Activated naive CD8-positive, alpha-beta T cell treated with anti-CD3 and anti-CD28 coated beads, Interleukin-2, amount 50 U/mL, for 16 hours (primary cell): ENCODE results near the gene CFLAR.
"Not testable (repeated sequence)": the region's sequence is repeated elsewhere in the genome, so short reads cannot be mapped to it uniquely, and the experiment has no call there.

ENCODE experiments used
- DNase-seq: peaks from one replicate; pipeline ENCODE4 v3.0.0-alpha.2; 2020; ENCODE audit warnings: low read depth, low spot score

The CFLAR gene

DNA sequence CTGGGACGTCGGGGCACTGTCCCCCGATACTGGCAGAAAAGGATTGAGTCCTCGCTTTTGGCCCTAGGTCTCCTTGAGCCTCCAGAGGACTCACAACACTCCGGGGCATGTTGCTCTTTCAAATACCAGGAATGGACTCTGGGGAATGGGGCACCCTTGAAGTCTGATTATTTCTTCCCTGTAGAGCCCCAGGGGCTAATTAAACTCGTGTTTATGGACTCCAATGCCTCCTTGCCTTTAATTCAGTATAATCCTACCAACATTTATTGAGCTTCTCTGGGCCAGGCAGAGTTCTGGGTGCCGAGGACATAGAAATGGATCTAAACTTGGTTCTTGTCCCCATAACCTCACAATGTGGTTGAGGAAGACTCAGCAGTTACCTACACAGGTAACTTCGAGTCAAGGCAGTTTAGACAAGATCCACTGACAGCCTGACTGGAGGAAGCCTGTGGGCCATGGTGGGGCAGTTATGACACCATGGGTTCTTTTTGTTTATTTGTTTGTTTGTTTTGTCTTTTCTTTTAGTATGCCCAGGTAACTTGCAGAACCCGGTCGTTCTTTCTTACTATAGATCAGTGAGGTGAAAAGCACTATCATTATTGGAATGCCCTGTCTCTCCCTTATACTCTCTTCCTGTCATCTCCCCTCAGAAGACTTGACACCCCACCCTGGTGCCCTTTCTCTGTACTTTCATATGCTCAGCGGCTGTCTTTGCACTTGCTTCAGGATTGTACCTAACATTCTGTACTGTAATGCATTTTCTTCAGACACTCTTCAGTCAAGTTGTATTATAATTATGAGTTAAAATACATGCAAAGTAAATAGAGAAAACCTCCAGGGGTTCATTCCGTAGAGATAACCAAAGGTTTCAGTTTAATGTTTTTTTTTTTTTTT, 3.2 kb downstream of the CFLAR start:
- DNase-seq = no peak

DNA sequence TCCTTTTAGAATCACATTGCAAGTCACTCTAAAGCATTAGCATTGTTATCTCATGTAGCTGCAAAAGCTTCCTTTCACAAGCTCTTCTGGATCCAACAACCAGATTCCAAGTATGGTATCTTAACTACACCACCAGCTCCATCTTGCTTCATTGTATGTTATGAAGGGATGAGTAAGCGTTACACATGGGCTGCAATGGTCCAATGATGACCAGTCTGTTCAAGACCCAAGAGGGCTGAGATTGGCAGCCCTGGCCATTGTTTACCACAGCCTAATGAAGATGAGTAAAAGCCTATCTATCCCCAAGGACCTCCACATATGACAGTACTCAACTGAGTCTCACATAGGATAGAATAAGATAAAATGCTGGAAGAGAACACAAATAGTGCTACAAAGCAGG, 6.3 kb downstream of the CFLAR start:
- no peak for DNase-seq

GRCh38 chr2:201126308-201127151, 10.6 kb downstream of the CFLAR start:
- no peak for DNase-seq

DNA sequence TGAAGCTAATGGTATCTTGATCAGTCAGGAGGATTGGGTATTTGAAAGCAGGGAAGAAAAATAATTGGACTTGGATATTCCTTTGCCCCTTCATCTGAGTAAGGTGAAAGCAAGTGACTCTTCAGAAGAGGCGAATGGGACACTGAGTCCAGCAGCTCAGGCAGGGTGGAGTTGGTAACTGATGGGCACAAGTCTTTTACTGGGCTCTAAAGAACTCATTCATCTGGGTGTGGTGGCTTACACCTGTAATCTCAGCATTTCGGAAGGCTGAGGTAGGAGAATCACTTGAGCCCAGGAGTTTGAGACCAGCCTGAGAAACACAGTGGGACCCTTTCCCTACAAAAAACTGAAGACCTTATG, 11.2 kb downstream of the CFLAR start:
- DNase-seq = no peak

GRCh38 chr2:201127570-201127969, 11.6 kb downstream of the CFLAR start:
- DNase-seq = peak; percentile 27

DNA sequence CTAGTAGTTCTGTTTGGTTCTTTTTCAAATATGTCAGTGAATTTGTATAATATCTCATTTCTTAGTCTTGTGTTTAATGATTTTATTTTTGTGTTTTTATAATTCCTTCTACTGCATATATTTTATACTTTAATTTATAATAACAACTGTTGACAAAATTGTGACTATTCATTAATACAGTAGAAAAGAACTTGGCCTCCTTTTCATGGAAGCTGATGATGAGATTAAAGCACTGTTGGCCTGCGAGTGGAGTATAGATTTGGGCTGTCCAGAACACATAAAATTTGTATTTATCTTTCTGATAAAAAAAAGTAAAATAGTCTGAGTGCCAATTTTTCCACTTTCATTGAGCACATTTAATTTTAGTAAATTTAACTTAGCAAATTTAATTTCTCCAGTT, 12.1 kb downstream of the CFLAR start:
- DNase-seq = no peak

- DNase-seq = no peak
These were observed 13.1 kb downstream of the CFLAR start for GRCh38 chr2:201128933-201129505.

DNA sequence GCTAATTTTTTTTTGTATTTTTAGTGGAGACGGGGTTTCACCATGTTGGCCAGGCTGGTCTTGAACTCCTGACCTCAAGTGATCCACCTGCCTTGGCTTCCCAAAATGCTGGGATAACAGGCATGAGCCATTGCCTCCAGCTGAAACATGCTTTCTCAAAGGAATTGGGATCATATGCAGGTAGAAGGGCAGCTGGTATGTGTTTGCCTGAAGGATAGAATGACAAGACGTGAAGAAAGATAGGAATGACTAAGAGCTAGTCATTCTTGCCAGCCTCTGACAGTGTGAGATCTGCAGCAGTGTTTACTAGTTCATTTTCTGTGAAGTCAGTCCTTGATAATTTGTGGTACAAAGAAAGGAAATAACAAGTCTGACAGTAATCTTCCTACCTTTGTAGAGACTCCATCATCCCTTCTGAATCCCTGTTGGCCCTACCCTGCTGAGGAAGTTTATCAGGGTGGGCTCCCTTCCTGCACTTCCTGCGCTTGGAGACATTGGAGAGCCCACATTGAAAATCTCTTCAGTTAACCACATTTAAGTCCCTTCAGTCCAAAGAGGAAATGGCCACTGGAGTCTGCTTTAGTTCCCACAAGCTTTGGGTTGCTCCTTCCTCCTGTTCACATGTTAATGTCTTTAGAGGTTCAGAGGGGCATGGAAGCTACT, 14.7 kb downstream of the CFLAR start:
- no peak for DNase-seq

- DNase-seq = no peak
These were observed 16.6 kb downstream of the CFLAR start for GRCh38 chr2:201132518-201132917.

GRCh38 chr2:201135386-201135785, 19.4 kb downstream of the CFLAR start:
- no peak for DNase-seq

DNA sequence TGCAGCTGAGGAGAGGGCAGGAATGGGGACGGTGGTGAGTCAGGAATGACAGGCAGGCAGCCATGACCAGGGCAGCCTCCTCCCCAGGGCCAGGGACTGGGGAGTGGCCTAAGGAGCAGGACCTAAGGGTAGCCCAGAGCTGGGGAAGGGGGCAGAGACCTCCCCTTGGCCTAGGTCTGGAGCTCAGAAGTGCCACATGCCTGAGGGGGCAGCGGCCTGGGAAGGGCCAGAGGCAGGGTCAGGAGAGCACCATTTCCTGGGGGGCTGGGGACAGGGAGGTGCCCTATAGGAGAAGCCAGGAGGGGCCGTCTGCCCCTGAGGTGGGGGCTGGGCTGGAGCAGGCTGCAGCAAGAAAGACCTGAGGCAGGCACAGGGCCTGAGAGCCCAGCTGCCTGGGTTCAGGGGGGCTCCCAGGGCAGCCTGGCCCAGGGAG, 20.9 kb downstream of the CFLAR start:
- DNase-seq = no peak

DNA sequence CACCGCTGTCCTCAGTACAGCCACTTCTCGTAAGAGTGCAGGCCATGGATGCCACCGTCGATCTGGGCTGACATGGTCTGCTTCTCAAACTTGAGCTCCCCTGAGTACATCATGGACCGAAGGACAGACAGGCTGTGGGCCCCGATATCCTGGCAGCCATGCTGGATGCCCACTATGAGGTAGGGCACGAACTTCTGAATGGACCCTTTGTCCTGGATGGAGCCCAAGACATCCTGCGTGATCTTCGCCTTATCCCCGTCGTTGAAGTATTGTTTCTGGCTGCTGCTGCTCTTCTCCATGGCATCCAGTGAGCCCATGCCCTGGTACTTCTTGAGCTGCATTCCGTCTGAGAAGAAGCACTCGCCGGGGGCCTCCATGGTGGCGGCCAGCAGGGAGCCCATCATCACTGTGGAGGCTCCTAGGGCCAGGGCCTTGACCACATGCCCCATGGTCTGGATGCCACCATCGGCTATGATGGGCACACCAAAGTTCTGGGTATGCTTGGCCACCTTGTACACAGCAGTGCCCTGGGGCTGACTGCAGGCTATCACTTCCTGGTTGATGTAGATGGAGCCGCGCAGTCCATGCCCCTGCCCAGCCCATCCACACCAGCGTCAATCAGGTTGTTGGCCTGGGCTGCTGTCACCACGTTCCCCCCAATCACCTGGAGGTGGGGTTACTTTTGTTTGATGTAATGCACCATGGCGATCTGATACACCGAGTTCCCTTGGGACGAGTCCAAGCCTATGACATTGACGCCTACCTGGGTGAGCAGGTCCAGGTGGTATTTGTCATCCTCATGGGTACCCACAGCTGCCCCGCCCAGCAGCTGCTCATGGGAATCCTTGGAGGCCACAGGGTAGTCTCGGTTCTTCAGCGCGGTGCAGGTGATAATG, 21.8 kb downstream of the CFLAR start:
- no peak for DNase-seq

DNA sequence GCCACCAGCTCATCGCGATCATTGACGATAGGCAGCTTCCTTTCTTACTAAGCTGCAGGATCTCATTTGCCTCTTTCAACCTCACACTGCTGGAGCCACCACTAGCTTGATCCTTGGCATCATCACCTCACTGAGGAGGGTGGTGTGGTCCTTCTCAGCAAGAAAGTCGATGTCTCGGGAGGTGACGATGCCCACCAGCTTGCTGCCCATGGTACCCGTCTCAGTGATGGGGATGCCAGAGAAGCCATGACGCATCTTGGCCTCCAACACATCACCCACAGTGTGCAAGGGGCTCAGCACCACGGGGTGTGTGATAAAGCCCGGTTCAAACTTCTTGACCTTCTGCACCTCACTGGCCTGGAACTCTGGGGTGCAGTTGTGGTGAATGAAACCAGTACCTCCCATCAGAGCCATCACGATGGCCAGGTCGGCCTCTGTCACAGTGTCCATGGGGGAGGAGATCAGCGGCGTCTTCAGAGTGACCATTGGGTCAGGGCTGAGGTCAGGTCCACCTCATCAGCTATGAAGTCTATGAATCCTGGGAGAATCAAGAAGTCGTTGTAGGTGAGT, 22.5 kb downstream of the CFLAR start:
- DNase-seq = no peak

- not testable (repeated sequence) for DNase-seq
These were observed 23.2 kb downstream of the CFLAR start for GRCh38 chr2:201138986-201139781.

DNA sequence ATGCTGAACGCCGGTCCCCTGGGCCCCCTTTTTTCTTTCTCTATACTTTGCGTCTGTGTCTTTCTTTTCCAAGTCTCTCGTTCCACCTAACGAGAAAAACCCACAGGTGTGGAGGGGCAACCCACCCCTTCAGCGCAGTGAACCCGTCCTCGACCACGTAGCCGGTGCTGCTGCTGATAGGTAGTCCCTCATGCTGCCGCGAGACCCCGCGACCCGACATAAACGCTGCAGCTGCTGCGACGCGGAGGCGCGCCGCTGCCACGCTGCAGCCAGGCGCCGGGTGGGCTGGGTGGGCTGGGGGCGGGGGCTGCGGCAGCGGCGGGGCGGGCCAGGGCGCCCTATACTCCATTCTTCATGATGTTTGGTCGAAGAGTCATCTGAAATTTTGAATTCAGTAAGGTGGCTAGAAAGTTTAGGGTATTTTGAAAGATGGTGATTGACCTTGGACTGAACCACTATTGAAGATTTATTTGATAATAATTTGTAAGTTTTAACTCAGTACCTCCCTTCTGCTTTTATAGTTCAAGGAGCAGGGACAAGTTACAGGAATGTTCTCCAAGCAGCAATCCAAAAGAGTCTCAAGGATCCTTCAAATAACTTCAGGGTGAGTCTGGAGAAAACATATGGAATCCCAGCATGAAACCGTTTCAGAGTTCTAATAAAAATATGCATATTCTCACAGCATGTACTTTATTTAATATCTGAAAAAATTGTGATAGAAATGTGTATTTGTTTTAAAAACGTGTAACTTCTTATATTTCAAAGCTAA, 24.1 kb downstream of the CFLAR start:
- no peak for DNase-seq

GRCh38 chr2:201144101-201145051, 28.4 kb downstream of the CFLAR start:
- DNase-seq = no peak

GRCh38 chr2:201148434-201148990, 32.5 kb downstream of the CFLAR start:
- DNase-seq = no peak
